ENCODE results near the gene NFAT5. TPM values are rescaled to one million over a fixed set of nuclear protein-coding genes. Genes with fewer than 3 reads are reported as not detected.

The NFAT5 gene
- total RNA-seq, 2 experiments from 2014 or later = 36.0 to 37.8 TPM

- intact Hi-C loops (cut with micrococcal nuclease) = no loop called here
Measured at GRCh38 chr16:69669577-69669976, 103.8 kb downstream of the NFAT5 start.

GRCh38 chr16:69672315-69672997 lies 106.7 kb downstream of the NFAT5 start:
- no peak for TF ChIP-seq CTCF (IDR thresholded peaks at IDR 0.05)
- no peak overlapping the region for H3K4me3 Mint-ChIP-seq
- no peaks in the 10 kb centered on the region for H3K4me1 Mint-ChIP-seq (ENCODE audit: low read depth)
- H3K9me3 Mint-ChIP-seq = no peaks in the 10 kb centered on the region
- H3K27ac Mint-ChIP-seq = no peak overlapping the region
- H3K27me3 Mint-ChIP-seq = no peaks in the 10 kb centered on the region
- peaks cover 37% of the 10 kb centered on the region for H3K36me3 Mint-ChIP-seq (ENCODE audit: low read depth)
- ATAC-seq (no peak), DNase-seq (no peak)
- ChIA-PET POLR2A (no interaction called here), CTCF (no interaction called here)
- intact Hi-C loops (cut with micrococcal nuclease) = no loop called here

More at GRCh38 chr16:69669577-69669976, 103.8 kb downstream of the NFAT5 start:
- TF ChIP-seq CTCF (IDR thresholded peaks at IDR 0.05) = no peak
- H3K27me3 Mint-ChIP-seq = no peaks in the 10 kb centered on the region
- no peaks in the 10 kb centered on the region for H3K9me3 Mint-ChIP-seq
- no peak for DNase-seq
- no peak for ATAC-seq
- peaks cover 30% of the 10 kb centered on the region for H3K36me3 Mint-ChIP-seq (ENCODE audit: low read depth)
- no peak overlapping the region for H3K4me3 Mint-ChIP-seq
- no peak overlapping the region for H3K27ac Mint-ChIP-seq
- ChIA-PET POLR2A (no interaction called here), CTCF (interaction anchor here (0.7 to 1.5 kb wide), 3 partner anchors 40 to 281 kb away, joined by 3 to 5 read pairs (median 4); no protein-coding TSS in a partner anchor)
- H3K4me1 Mint-ChIP-seq (ENCODE audit: low read depth) = no peaks in the 10 kb centered on the region

- ChIA-PET CTCF (no interaction called here), POLR2A (no interaction called here)
- ATAC-seq = no peak
- DNase-seq = no peak
- peaks cover 39% of the 10 kb centered on the region for H3K36me3 Mint-ChIP-seq (ENCODE audit: low read depth)
- no peak overlapping the region for H3K27ac Mint-ChIP-seq
- H3K9me3 Mint-ChIP-seq = no peaks in the 10 kb centered on the region
- intact Hi-C loops (cut with micrococcal nuclease) = no loop called here
- H3K4me1 Mint-ChIP-seq (ENCODE audit: low read depth) = no peaks in the 10 kb centered on the region
- H3K4me3 Mint-ChIP-seq = no peak overlapping the region
- no peaks in the 10 kb centered on the region for H3K27me3 Mint-ChIP-seq
- no peak for TF ChIP-seq CTCF (IDR thresholded peaks at IDR 0.05)
Measured at GRCh38 chr16:69672998-69673713, 107.4 kb downstream of the NFAT5 start.

GRCh38 chr16:69680358-69680757 lies 114.6 kb downstream of the NFAT5 start:
- DNase-seq = no peak
- ATAC-seq = no peak
- intact Hi-C loops (cut with micrococcal nuclease) = no loop called here
- Mint-ChIP-seq H3K4me3 (no peak overlapping the region), H3K9me3 (no peaks in the 10 kb centered on the region), H3K4me1 (ENCODE audit: low read depth) (no peaks in the 10 kb centered on the region), H3K27ac (peak overlapping the region; percentile 48), H3K27me3 (no peaks in the 10 kb centered on the region), H3K36me3 (ENCODE audit: low read depth) (peaks cover 32% of the 10 kb centered on the region)
- CTCF ChIA-PET = interaction anchor here (1.0 to 1.5 kb wide), 3 partner anchors 29 to 284 kb away, joined by 3 to 4 read pairs (median 3); no protein-coding TSS in a partner anchor
- TF ChIP-seq CTCF (IDR thresholded peaks at IDR 0.05) = no peak
- POLR2A ChIA-PET = interaction anchor here (0.6 kb wide), 1 partner anchor 255 kb away, joined by 3 read pairs; no protein-coding TSS in a partner anchor

GRCh38 chr16:69688589-69688988 lies 122.8 kb downstream of the NFAT5 start:
- H3K36me3 Mint-ChIP-seq (ENCODE audit: low read depth) = peaks cover 42% of the 10 kb centered on the region
- no peak for TF ChIP-seq CTCF (IDR thresholded peaks at IDR 0.05)
- peaks cover 16% of the 10 kb centered on the region for H3K4me1 Mint-ChIP-seq (ENCODE audit: low read depth)
- H3K9me3 Mint-ChIP-seq = no peaks in the 10 kb centered on the region
- DNase-seq = no peak
- ChIA-PET POLR2A (interaction anchor here (0.7 kb wide), 1 partner anchor 10 kb away, joined by 3 read pairs; no protein-coding TSS in a partner anchor), CTCF (interaction anchor here (1.0 to 1.8 kb wide), 3 partner anchors 11 to 21 kb away, joined by 3 read pairs; no protein-coding TSS in a partner anchor)
- intact Hi-C loops (cut with micrococcal nuclease) = no loop called here
- ATAC-seq = no peak
- no peak overlapping the region for H3K27ac Mint-ChIP-seq
- no peak overlapping the region for H3K4me3 Mint-ChIP-seq
- no peaks in the 10 kb centered on the region for H3K27me3 Mint-ChIP-seq
